Inferior parietal cortex (tissue), 1 donor: ENCODE data around the gene DEPDC5.

ENCODE experiments used
- DNase-seq: peaks from one replicate; pipeline ENCODE4 v3.0.0-alpha.2; 2016; ENCODE audit errors: extremely low spot score

DEPDC5 gene

DNA sequence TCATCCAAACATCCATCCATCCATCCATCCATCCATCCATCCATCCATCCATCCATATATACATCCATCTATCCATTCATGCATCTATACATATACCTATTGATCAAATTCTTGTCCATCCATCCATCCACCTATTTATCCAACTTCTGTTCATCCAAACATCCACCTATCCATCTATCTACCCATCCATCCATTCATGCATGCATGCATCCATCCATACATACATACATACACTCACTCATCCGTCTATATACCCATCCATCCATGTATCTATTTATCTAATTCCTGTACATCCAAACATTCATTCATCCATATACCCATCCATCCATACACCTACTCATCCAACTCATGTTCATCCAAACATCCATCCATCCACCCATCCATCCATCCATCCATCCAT is 171.2 kb downstream of the DEPDC5 start:
- no peak for DNase-seq

DNA sequence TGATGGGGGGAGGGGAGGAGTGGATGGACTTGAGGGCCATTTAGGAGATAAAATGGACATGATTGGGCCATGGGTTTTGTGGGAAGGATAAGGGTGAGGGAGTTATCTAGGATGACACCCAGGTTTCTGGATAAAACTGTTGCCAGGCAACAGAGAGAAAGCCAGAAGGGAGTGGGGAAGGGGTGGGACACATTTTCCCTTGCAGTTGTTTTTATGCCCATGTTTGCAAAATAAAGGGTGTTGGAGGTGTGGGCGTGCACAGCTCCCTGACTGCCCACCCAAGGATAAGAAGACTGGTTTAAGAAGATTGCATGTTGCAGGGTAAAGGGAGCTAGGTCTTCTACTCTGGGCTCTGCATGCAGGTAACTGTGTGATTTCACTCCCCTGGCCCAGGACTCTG is 172.2 kb downstream of the DEPDC5 start:
- DNase-seq: no peak

DNA sequence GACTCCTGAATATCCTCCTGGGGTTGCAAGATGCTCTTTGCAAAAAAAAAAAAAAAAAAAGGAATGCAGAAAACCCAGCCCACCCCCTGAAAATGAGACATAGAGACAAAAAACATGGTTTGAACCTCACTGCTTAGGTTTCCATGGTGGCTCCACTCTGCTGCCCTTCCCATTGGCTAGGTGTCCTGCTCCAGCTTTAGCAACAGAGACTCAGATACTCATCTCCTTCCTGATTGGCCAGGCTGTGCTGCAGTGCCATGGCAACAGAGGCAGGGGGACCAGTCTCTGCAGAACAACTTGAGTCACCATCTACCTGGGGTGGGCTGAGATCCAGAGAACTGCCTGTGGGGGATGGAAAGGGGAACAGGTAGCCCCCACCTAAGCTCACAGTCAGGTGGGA is 173.2 kb downstream of the DEPDC5 start:
- peak; percentile 78 for DNase-seq

DNA sequence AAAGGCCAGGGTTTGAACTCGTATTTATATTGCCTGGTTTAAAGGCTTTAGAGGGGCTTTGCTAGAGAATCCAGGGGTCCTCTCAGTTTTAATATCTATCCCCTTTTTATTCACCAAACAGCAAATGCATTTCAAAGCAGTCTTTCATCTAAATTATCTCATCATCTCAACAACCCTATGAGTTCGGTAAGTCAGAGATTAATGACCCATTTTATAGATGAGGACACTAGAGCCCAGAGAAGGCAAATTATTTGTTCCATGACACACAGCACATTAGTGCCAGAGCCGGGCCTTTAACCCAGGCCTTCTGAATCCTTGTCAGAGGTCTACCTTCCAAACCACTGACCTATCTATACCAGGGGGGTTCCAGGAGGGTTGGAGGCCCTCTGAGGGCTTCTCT is 173.7 kb downstream of the DEPDC5 start:
- DNase-seq: no peak

DNA sequence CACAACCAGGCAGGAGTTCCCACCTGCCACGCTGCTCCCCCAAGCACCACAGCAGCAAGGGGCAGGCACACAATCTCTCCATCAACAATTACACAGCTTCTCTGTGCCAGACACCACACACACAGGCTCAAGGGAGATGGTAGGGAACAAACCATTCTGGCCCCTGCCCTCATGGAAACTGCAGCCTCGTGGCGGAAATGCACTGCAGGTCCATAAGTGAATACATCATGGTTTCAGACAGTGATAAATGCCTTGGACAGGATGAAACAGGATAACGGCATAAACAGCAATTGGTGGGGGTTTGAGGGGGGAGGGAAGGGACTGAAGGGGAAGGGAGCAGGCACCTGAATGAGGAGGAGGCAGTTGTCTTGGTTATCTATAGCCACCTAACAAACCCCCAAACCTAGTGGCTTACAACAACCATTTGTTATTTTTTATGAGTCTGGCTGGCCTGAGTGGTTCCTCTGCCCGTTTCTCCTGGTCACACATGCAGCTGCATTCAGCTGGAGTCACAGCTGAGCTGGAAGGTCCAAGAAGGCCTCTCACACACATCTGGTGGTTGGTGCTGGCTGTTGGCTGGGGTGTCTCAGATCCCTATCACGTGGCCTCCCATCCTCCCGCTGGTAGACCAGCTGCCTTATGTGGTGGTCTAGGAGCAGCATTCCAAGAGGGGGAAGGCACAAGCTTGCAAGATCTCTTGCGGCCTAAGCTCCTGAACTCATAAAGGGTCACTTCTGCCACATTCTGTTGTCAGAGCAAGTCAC is 175.5 kb downstream of the DEPDC5 start:
- DNase-seq: no peak

DNA sequence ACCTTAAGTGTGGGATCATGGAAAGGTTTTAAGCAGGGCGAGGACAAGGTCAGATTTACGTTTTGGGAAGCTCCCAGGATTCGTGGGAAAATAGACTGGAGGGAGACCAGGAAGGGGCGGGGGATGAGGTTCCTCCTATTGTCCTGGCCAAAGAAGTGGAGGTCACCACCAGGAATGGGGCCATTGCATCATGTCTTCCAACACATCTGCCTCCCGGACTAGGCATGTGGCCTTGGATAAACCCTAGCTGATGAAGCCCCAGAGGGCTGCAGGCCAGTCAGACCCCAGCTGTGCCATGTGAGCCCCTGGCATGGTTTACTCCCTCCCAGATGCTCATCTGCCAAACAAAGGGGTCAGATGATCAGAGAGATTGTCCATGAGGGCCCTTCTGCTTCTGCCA is 179.0 kb downstream of the DEPDC5 start:
- no peak for DNase-seq

DNA sequence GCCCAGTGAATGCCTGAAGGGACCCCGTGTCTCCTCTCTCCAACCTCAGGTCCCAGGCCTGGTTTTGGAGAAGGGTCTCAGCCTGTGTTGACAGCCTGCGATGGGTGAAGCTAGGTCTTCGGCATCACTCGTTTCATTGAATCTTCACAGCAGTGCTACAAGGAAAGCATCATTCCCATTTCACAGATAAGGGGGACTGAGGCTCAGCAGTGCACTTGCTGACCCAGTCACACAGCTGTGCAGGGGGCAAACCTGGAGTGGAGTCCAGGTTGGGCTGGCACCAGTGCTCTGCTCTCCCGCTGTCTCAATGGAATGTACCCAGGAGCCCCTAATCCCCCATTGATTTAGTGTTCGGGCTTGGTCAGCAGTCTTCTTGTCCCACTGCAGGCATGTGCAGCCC is 179.6 kb downstream of the DEPDC5 start:
- DNase-seq: no peak

DNA sequence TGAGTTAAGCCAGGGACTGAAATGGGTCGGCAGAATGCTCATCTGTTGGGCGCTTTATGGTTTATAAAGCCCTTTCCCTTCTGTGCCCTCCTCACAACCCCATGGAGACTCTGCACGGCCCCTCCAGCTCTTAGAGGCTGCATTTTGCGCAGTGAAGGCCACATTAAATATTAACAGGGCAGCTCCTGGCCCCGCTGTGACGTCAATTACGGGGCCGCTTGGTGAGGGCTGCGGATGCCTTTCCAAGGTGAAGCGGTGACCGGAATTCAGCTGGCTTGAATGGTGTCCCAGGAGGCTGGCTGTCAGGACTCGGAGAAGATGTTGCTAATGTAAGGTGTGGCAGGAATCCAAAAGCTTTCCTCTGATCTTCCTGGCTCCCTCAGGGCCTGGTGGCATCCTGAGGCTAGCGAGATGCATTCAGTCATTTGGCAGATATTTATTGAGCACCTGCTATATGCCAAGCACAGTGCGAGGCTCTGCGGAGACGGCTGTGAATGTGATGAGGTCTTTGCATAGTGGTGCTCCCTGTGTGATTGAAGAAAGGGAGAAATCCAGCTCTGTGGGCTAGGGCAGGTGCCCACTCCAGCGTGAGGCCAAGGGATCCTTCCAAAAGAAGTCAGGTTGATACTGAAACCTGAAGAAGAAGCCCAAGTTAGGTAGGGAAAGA is 180.1 kb downstream of the DEPDC5 start:
- no peak for DNase-seq

DNA sequence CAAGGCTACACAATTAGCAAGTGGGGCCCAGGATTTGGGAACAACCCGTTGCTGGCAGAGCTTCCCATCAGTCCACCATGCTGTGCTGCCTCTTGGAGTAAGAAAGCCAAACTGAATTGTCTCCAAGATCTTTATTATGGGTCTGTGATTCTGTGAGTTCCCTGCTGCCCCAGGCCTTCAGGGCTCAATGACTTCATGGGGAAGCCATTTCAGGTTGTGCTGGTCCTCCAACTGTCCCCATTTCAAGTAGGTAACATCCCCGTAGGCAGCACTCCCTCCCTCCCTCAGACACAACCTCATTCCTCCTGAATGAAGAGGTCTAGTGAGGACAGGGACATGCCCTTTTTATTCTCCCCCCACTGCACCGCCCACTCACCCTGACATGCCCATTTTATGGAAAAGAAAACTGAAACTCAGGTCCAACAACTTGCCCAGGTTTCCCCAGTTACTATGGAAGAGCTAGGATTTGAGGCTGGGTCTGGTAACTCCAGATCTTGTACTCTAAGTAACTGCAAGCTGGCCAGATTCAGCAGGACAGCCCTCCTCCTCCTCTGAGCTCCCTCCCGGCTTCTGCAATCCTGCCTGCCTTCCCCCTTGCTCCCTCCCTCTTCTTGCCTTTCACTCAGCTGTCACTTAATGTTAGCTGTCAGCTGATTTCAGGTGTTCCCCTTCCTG is 182.3 kb downstream of the DEPDC5 start:
- DNase-seq: no peak

DNA sequence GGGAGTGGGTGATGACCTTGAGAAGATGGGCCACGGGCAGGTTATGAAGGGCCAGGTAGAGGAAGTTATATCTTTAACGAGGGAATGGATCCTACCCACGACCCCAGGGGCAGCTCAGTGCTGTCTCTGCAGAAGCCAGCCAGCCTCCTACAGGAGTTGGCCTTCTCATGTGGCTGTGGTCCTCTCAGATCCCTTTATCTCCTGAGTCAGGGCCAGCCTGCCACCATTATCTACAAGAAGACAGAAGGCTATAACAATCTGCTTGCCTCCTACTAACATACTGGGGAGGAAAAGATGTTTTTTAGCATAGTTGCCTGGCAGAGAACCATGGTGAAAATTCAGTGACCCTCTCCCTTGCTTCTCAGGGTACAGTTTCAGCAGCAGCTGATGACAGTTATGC is 183.5 kb downstream of the DEPDC5 start:
- no peak for DNase-seq

DNA sequence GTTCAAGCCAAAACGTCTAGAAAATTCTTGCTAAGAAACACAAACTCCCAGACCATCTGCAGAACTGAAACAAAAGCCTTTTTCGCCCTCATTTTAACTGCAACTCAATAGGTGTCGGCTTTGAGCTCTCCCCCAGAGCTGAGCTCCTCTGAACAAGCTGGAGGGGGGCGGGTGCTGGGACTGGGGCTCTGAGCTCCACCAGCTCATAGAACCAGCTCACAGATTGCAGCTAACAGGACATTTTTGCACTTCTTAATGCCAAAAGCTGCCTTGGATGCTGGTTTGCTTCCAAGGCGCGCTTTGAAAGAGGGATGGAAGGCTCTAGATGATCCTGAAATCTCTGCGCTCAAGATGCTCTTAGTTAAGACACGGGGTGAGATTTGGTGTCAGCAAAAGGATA is 184.5 kb downstream of the DEPDC5 start:
- DNase-seq: no peak

DNA sequence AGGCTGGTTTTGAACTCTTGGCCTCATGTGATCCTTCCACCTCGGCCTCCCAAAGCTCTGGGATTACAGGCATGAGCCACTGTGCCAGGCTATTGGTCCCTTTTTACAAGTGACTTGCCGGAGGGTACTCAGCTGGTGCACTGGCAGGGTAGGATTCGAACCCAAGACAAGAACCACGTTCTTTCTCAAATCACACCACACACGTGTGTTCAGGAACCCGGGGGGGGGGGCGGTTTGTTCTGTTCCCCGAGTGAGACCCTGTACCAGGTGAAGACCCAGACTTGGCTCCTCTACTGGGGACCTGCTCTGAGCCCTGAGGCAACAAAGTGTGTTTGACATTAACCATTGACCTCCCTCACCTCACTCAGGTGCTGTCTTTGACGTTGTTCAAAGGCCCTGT is 186.7 kb downstream of the DEPDC5 start:
- DNase-seq: no peak

DNA sequence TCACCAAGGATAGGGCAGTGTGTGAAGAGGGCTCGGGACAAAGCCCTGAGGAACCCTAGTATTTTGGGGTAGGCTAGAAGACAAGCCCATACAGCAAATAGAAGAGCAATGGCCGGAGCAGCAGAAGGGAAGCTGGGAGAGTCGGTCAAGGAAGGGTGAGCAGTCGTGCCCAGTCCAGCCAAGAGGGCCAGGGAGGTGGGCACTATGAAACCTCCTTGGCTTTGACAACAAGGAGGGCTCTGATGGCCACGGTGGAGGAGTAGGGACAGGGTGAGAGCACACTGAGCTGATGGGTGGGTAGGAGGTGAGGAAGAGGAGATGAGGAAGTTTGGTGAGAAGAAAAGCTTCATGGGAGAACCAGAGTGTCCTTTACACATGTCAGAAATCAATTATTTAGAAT is 188.3 kb downstream of the DEPDC5 start:
- DNase-seq: no peak

DNA sequence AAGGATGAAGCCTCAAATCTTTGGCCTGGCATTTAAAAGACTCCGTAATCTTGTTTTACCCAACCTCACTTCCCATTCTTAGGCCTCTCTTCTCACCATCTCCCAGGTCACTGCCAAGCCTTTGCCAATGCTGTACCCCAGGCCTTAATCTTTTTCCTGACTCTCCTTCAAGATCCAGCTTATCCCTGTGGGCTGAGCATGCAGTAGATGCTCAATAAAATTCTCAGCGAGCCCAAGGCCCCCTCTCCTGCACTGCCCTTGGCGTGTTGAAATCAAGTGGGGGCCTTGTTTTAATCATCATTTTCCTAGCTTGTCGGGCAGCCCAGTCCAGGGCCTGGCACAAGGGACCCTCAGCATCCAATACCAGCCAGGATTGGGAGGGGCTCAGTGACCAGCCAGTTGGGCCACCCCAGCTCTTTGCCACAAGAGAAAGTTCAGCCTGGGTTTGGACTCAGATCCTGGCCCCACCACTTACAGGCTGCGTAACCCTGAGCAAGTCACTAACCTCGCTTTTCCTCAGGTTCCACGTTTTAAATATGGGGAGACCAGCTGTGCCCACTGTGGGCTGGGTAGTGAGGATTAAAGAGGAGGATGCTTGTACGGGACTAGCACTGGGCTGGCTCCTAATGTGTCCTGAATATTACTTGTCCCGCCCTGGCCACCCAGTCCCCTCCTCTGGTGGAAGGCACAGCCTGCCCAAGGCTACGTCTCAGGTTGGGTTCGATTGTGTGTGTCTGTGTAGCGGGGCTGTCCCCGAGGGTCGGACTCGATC is 189.6 kb downstream of the DEPDC5 start:
- no peak for DNase-seq

DNA sequence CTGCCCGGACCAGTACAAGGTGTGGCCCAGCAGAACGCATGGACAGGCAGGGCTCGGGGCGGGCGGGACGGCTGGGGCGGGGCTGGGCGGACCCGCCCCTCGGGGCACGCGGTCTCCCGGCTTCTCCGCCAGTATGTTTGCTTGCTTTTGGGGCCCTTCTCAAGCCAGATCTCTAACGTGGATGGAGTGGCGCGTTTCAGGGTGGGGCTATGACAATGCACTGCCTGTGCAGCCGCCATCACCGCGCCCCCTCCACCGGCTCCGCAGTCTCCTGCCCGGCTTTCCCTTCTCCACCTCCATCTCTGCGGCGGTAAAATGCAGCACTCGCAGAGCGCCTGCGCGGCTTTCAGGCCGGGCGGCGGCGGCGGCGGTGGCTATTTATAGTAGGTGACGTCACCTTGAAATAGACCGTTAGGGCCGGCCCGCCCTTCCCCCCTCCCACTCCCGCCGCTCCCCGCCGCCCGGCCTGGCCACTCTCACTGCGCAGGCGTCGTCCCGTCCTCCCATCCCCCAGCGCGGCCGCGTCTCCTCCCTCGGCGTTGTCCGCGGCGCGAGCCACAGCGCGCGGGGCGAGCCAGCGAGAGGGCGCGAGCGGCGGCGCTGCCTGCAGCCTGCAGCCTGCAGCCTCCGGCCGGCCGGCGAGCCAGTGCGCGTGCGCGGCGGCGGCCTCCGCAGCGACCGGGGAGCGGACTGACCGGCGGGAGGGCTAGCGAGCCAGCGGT is 190.3 kb downstream of the DEPDC5 start, which contains the start of gene YWHAH:
TSS of gene YWHAH (plus strand) at position 558 of the 722 bp plus-strand sequence. CDS start 199 bp downstream, outside the sequence.
- DNase-seq: peak; percentile 93

DNA sequence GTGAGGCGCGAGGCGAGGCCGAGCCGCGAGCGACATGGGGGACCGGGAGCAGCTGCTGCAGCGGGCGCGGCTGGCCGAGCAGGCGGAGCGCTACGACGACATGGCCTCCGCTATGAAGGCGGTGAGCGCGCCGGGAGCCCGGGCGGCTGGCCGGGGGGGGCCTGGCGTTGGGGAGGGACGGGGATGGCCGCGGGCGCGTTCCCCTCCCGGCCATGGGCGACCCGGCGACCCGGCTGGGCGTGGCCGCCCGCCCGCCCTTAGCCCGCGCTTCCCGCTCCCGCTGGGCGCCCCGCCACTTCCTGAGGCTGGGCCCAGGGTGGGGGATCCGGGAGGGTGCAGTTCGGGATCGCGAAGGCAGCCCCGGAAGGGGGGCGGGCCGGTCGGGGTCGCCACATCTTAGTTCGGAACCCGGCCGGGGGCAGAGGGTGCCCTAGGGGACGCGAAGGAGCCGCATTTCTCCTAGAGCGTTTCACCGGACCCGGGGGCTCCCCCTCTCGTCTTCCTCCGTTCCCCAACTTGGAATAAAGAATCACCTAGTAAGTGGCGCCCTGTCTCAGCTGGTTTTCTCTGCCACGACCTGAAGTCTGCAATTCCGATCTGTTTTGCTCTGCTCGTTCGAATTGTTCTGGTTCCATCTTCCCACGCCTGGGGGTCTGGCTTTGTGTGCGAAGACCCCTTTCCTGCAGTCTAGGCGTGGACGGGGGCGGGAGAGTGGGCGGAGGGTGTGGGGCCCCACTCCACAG is 191.1 kb downstream of the DEPDC5 start:
- DNase-seq: no peak

DNA sequence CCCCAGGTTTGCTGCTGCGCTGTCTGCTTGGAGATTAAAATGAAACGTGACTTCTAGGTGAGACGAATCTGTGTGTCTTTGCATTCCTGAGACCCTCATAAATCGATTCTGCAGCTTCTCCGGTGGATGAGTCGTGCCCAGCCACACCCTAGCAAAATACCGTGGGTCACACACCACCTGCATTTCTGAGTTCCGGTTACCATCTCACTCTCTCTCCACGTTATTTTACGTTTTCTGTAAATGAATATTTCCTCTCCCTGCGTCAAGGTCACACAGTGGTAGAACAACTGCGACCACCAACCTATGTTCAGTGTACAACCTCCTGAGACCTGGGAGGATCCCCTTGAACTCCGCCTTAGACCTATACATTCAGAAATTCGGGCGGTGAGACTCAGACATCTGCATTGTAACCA is 191.6 kb downstream of the DEPDC5 start:
- DNase-seq: no peak

DNA sequence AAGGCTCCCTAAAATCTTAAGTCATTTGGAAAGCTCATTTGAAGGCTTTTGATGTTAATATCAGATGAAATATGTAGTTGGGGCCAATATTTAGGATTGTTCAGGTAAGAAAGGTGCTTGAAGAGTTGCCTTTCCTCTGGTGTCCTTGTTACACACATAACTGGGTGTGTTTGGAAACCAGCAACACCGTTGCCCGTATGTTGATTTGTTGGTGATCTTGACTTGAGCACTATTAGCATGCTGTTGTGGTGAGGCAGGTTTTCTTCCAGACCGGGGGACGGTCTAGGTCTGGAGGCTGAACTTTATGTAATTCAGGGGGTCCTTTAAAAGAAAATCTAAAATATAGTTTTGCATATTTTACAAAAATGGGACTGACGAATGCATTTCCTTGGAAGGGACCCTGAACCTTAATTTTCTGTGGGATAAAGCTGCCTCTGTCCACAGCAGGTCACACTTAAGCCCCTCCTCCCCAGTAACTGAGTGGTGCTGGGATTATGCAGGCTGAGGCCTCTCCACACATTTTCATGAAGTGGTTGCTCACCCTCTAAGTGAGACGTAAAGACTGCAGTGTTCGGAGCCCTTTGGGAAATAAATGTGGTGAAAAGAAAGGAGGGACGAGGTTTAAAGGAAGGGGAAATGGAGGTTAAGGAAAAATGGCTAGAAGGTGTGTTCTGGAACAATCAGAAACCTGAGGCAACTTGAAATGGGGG is 192.3 kb downstream of the DEPDC5 start:
- DNase-seq: no peak

DNA sequence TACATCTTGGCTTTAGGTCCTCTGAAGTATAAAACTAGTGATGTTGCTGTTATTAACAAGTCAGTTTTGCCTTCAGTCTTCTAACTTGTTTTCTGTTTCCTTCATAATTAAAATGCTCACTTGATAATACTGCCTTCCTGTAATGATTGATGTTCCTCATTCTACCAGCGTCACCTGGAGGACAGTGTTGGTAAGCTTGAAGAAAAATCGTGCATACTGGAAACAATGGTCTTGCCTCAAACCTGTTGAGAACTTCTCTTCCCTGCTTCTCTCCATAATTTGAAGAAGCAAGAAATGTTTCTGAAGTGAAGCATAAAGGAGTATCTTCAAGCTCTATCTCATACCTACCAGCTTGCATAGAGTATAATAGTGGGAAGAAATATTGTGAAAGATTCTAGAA is 193.5 kb downstream of the DEPDC5 start:
- no peak for DNase-seq

DNA sequence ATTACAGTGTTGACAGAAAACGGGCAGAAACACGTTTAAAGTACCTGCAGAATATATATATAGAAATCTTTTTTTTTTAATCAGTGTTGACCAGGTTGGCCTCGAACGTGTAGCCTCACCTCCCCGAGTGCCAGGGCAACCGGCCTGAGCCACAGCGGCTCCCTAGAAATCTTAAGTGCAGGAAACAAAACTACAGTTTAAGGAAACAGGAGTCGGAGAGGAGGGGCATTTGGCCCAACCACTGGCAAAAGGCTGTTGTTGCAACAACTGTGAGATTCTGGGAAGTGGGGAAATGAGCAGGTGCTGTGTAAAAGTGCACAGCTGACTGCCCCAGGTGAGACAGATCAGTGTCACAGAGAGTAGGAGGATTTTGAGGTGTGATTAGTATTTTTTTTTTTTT is 194.2 kb downstream of the DEPDC5 start:
- no peak for DNase-seq
